Activated T-cell treated with anti-CD3 and anti-CD28 coated beads, Interleukin-2, amount 50 U/mL, for 72 hours (primary cell): ENCODE results near the gene PCCA. TPM values are rescaled to one million over a fixed set of nuclear protein-coding genes. Genes with fewer than 3 reads are reported as not detected.

Experiments
- ATAC-seq, 2 donors: fragments of 150-1000 bp; cut with Tn5 transposase; replicated peaks in 1 of 2; 2 replicates each; pipeline ENCODE4 v1.10.0; 2021; ENCODE audit warnings: moderate library complexity in 2 of 2, mild to moderate bottlenecking in 1 of 2
- DNase-seq, 2 donors: peaks; one replicate each; pipeline ENCODE4 v3.0.0; 2021 to 2022; ENCODE audit warnings: mixed read lengths in 1 of 2
- H3K27ac Mint-ChIP-seq: one replicate; pipeline ENCODE4 v1.8.0; 2022; ENCODE audit warnings: mild to moderate bottlenecking, moderate library complexity, mixed read lengths
- H3K27me3 Mint-ChIP-seq: one replicate; pipeline ENCODE4 v1.8.0; 2022; ENCODE audit warnings: low read depth, mixed read lengths
- H3K36me3 Mint-ChIP-seq, 2 donors: one replicate each; pipeline ENCODE4 v1.8.0; 2022; ENCODE audit warnings: mixed read lengths in 2 of 2, mild to moderate bottlenecking in 1 of 2; ENCODE audit not compliant: insufficient read depth in 2 of 2
- H3K4me1 Mint-ChIP-seq: one replicate; pipeline ENCODE4 v1.8.0; 2022; ENCODE audit warnings: low read depth, mixed read lengths
- H3K4me3 Mint-ChIP-seq, 2 donors: one replicate each; pipeline ENCODE4 v1.8.0; 2022; ENCODE audit warnings: mild to moderate bottlenecking in 2 of 2, mixed read lengths in 2 of 2, moderate library complexity in 2 of 2
- H3K9me3 Mint-ChIP-seq, 2 donors: one replicate each; pipeline ENCODE4 v1.8.0; 2022; ENCODE audit warnings: mixed read lengths in 2 of 2
- total RNA-seq, 2 donors: library from RNA; stranded (reverse); gene quantifications; one replicate each; pipeline ENCODE4 v1.2.3, GENCODE V29; 2022

Gene PCCA
- total RNA-seq, 2 donors from 2014 or later, result 10.5 to 16.9 TPM

DNA sequence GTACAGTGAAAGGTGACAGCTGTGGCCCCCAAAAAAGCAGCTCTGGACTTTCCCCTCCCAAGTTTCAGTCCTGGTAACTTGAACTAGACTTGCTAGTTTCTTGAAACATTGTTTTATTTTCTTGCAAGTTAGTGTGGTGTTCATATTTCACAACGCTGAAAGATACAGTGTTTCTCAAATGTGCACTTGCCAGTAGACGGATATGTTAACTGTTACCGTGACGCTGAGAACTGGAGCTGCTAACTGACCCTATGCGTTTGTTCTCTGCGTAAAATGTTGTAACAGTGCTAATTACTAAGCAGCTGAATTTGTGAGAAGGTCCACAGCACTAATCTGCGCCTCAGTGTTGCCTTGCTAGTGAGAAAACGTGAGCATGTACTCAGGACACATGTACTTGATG, 420.1 kb downstream of the PCCA start:
- H3K36me3 Mint-ChIP-seq, result no peaks in the 10 kb centered on the region

DNA sequence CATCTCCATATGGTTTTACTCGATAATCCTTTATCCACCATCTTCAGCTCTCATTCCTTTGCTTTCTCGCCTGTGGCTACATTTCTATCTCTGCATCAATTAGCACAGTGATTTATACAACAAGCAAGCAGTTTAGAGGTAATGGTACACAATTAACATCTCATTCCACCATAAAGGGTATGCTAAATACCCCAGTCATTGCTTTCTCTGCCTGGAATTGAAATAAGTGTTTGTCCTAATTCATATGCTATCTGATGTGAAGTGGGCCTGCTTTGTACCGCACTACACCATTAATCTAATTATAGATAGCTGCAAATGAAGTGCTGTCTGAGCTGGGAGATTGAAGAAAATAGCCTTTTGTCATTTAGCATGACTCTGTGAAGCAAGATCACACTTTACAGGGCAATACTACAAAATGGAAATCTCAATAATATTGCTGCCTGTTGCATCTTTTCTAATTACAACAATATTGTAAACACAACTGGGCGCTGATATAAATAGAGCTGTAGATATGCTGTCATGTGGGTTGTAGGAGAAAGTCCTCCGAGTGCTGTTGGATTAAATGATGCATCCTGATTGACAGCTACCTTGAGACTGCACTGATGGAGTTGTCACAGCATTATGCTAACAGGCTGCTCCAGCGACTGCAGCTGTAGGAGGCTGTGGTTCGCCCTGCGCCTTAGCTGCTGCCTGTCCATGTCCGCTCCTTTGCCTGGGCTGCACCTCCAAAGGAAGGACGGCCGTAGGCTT, 421.5 kb downstream of the PCCA start:
- no peaks in the 10 kb centered on the region for H3K9me3 Mint-ChIP-seq
- H3K27me3 Mint-ChIP-seq, result peaks cover 58% of the 10 kb centered on the region
- H3K36me3 Mint-ChIP-seq, result no peaks in the 10 kb centered on the region
- no peak overlapping the region for H3K27ac Mint-ChIP-seq
- H3K4me3 Mint-ChIP-seq, result no peak overlapping the region
- no peak for DNase-seq
- no peak for ATAC-seq
- H3K4me1 Mint-ChIP-seq, result peaks cover 24% of the 10 kb centered on the region

More for the DNA sequence above, 420.1 kb downstream of the PCCA start:
- no peak for ATAC-seq
- H3K27me3 Mint-ChIP-seq, result peaks cover 57% of the 10 kb centered on the region
- H3K4me3 Mint-ChIP-seq, result no peak overlapping the region
- H3K4me1 Mint-ChIP-seq, result peaks cover 28% of the 10 kb centered on the region
- H3K27ac Mint-ChIP-seq, result no peak overlapping the region
- H3K9me3 Mint-ChIP-seq, result no peaks in the 10 kb centered on the region
- DNase-seq, result no peak

DNA sequence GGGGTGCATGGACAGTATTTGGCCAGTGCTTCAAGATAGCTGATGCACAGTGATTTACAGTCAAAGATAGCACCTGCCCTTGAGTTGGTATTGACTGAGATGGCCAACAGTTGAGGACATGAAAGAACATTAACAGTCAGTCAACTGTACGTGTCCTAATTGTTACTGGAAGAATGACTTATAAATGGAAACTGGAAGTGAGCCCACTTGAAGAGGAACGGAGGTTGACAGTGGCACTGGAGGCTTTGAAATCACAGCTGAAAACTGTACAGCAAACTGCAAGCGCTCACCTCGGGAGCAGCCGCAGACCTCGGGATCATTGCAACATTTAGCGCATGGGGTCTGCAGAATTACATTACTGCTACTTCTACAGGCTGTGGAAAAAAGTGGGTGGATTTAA, 422.6 kb downstream of the PCCA start:
- no peaks in the 10 kb centered on the region for H3K36me3 Mint-ChIP-seq
- no peak overlapping the region for H3K27ac Mint-ChIP-seq
- no peaks in the 10 kb centered on the region for H3K9me3 Mint-ChIP-seq
- peaks cover 13% of the 10 kb centered on the region for H3K4me1 Mint-ChIP-seq
- peaks cover 58% of the 10 kb centered on the region for H3K27me3 Mint-ChIP-seq
- no peak overlapping the region for H3K4me3 Mint-ChIP-seq
- no peak for ATAC-seq
- DNase-seq, result no peak

DNA sequence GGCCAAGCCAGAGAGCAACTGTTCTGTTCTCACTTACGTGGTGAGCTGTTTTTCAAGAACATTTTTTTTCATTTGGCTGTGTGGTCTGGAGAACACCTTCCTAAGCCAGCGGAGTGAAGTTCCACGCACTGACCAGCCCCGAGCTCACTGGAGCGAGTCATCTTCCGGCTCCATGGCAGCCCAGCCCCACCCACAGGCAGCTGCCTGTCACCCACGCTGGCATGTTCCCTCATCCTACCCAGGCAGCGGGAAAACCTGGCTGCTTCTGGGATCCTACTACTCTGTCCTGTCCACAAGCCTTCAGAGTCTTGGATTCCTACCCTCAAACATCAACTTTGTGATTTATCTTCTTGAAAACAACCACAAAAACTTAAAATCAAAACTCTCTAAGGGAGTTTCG, 423.5 kb downstream of the PCCA start:
- Mint-ChIP-seq H3K9me3 (no peaks in the 10 kb centered on the region), H3K36me3 (no peaks in the 10 kb centered on the region), H3K4me3 (no peak overlapping the region), H3K27ac (no peak overlapping the region), H3K4me1 (peaks cover 6% of the 10 kb centered on the region), H3K27me3 (peaks cover 58% of the 10 kb centered on the region)
- no peak for DNase-seq
- ATAC-seq, result no peak

GRCh38 chr13:100513171-100513570, 424.3 kb downstream of the PCCA start:
- H3K36me3 Mint-ChIP-seq, result no peaks in the 10 kb centered on the region
- peaks cover 52% of the 10 kb centered on the region for H3K27me3 Mint-ChIP-seq
- ATAC-seq (no peak), DNase-seq (no peak)
- H3K9me3 Mint-ChIP-seq, result no peaks in the 10 kb centered on the region
- H3K4me3 Mint-ChIP-seq, result no peak overlapping the region
- no peak overlapping the region for H3K27ac Mint-ChIP-seq
- peaks cover 7% of the 10 kb centered on the region for H3K4me1 Mint-ChIP-seq

GRCh38 chr13:100513987-100514670, 425.2 kb downstream of the PCCA start:
- no peak overlapping the region for H3K27ac Mint-ChIP-seq
- no peak for ATAC-seq
- peaks cover 43% of the 10 kb centered on the region for H3K27me3 Mint-ChIP-seq
- H3K36me3 Mint-ChIP-seq, result no peaks in the 10 kb centered on the region
- no peaks in the 10 kb centered on the region for H3K9me3 Mint-ChIP-seq
- peaks cover 7% of the 10 kb centered on the region for H3K4me1 Mint-ChIP-seq
- H3K4me3 Mint-ChIP-seq, result no peak overlapping the region
- no peak for DNase-seq

DNA sequence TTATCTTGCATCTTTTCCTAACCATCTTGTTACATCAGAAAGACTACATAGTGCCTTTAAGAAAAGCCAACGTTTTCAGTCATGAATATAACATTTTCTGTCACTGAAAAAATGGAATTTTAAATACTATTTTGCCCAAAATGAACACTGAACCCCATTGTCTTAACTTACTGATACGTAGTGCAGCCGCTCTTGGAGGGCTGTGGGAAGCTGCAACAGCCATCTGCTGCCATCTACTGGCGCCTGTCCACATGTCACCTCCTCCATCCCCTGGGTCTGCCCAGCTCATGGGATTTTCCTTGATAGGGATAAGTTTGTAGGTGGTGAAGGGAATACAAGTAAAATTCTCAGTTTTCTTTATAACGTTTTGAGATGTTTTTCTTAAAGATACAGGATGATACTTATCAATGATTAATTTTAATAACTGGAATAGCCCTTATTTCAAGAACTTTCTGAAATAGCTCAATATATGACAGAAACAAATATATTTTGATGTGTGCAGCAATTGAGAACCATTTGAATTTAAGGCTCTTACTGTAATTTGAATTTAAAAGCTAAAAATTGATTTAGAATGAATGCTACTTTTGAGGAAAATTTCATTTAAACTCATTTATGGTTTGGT, 426.0 kb downstream of the PCCA start:
- ATAC-seq (peak; percentile 87 to 95), DNase-seq (peak; percentile 72 to 76)
- Mint-ChIP-seq H3K4me1 (peaks cover 7% of the 10 kb centered on the region), H3K27ac (no peak overlapping the region), H3K36me3 (no peaks in the 10 kb centered on the region), H3K9me3 (no peaks in the 10 kb centered on the region), H3K4me3 (no peak overlapping the region), H3K27me3 (peaks cover 38% of the 10 kb centered on the region)

DNA sequence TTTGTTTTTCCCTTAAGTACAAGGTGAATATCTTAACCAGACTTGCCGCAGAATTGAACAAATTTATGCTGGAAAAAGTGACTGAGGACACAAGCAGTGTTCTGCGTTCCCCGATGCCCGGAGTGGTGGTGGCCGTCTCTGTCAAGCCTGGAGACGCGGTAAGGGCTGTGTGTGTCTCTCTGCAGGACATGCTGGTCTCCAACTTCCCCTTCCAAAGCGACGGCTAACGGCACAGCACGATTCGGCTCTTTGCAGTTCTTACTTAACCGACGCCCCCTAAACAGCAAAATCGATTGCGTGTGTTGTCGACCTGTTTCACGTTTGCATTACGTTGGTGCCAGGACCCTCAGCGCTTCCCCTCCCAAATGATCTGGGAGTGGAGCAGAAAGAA, 426.5 kb downstream of the PCCA start:
- Mint-ChIP-seq H3K36me3 (no peaks in the 10 kb centered on the region), H3K4me3 (no peak overlapping the region), H3K27me3 (peaks cover 35% of the 10 kb centered on the region), H3K4me1 (peaks cover 7% of the 10 kb centered on the region), H3K27ac (no peak overlapping the region), H3K9me3 (no peaks in the 10 kb centered on the region)
- no peak for DNase-seq
- no peak for ATAC-seq

GRCh38 chr13:100517135-100517534, 428.2 kb downstream of the PCCA start:
- Mint-ChIP-seq H3K27ac (no peak overlapping the region), H3K4me3 (peak overlapping the region in 1 of 2 donors; percentile 50), H3K4me1 (peaks cover 16% of the 10 kb centered on the region), H3K9me3 (no peaks in the 10 kb centered on the region), H3K36me3 (no peaks in the 10 kb centered on the region), H3K27me3 (peaks cover 19% of the 10 kb centered on the region)
- DNase-seq, result no peak
- no peak for ATAC-seq

- H3K36me3 Mint-ChIP-seq, result no peaks in the 10 kb centered on the region
- DNase-seq (peak in 1 of 2 donors; percentile 17), ATAC-seq (peak in 1 of 2 donors; percentile 51)
- peak overlapping the region in 1 of 2 donors; percentile 50 for H3K4me3 Mint-ChIP-seq
- peaks cover 16% of the 10 kb centered on the region for H3K4me1 Mint-ChIP-seq
- no peaks in the 10 kb centered on the region for H3K9me3 Mint-ChIP-seq
- H3K27me3 Mint-ChIP-seq, result peaks cover 13% of the 10 kb centered on the region
- H3K27ac Mint-ChIP-seq, result peak overlapping the region; percentile 58
Measured at GRCh38 chr13:100517728-100518127, 428.8 kb downstream of the PCCA start.

DNA sequence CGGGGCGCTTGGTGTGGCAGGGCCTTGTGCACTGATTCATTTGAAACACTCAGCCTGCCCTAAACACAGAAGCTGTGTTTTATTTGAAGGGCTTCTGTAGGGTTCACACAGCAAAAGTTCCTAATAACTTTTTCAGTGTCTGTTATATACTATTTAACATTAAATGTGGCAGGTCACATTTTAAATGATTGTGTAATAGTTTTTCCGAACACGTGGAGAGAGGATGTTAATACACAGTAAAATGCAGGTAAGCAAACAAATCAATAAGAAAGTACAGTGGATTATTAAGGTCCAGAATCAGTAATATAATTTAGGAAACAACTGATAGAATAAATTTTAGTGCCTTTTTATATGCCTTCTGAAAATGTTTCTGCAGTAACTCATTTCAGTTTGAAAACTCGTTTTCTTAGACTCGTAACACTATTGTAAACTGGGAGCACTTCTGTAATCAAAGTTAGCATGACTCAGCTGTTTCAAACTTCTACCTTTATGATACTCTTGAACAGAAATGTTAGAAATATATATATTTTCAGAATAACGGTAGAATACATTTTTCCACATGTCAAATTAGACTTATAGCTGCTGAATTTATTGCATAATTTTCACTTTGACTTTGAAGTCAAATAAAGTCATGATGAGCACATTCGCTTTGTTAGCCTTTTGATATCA, 429.6 kb downstream of the PCCA start:
- Mint-ChIP-seq H3K36me3 (no peaks in the 10 kb centered on the region), H3K27me3 (peaks cover 12% of the 10 kb centered on the region), H3K4me3 (no peak overlapping the region), H3K4me1 (peaks cover 16% of the 10 kb centered on the region), H3K9me3 (no peaks in the 10 kb centered on the region), H3K27ac (no peak overlapping the region)
- no peak for ATAC-seq
- no peak for DNase-seq

DNA sequence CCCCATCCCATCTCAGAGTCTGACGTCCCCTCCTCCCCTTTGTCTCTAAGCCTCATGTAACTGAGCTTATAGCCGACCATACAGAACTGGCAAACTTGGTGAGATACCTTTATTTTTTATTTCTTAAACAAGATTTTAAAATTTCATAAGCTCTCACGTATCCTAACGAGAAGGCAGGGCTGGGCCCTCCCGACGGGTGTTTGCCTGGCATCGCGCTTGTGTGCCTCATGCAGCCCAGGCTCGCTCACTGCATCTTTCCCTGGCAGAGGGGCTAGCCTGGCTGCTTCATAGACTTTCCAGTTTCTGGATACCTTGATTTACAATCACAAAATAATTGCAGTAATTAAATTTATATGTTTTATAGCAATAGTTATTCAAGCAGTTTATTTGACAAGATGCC, 430.7 kb downstream of the PCCA start:
- H3K4me1 Mint-ChIP-seq, result peaks cover 16% of the 10 kb centered on the region
- H3K4me3 Mint-ChIP-seq, result no peak overlapping the region
- H3K27ac Mint-ChIP-seq, result no peak overlapping the region
- H3K36me3 Mint-ChIP-seq, result no peaks in the 10 kb centered on the region
- no peaks in the 10 kb centered on the region for H3K9me3 Mint-ChIP-seq
- no peak for ATAC-seq
- no peak for DNase-seq
- peaks cover 2% of the 10 kb centered on the region for H3K27me3 Mint-ChIP-seq
